SU-DHL-6 (cell line): ENCODE measurements around the gene ACLY.
"Not testable (repeated sequence)": the region's sequence is repeated elsewhere in the genome, so short reads cannot be mapped to it uniquely, and the experiment has no call there.

ENCODE experiments used
- H2AFZ ChIP-seq: fragments of 200-600 bp; sonication (generic); 2 replicates; pipeline ENCODE4 v1.6.1; 2014; ENCODE audit warnings: low read depth, mild to moderate bottlenecking, moderate library complexity, mixed read lengths, antibody characterized with exemption, low read length; ENCODE audit not compliant: severe bottlenecking
- H3F3A ChIP-seq: fragments of 200-600 bp; shearing (Covaris generic); 2 replicates; pipeline ENCODE4 v1.6.0; 2016; ENCODE audit warnings: antibody characterized with exemption, mild to moderate bottlenecking; ENCODE audit not compliant: insufficient read depth
- H3K27ac ChIP-seq: fragments of 200-600 bp; sonication (generic); 2 replicates; pipeline ENCODE4 v1.5.1; 2016; ENCODE audit warnings: low read depth, mild to moderate bottlenecking, low read length, moderate library complexity, mixed read lengths
- H3K27me3 ChIP-seq: fragments of 200-600 bp; sonication (generic), shearing (Covaris generic); 2 replicates; pipeline ENCODE4 v1.6.0; 2014; ENCODE audit warnings: mild to moderate bottlenecking, low read length
- H3K36me3 ChIP-seq: fragments of 200-600 bp; sonication (generic); 2 replicates; pipeline ENCODE4 v1.6.1; 2014; ENCODE audit warnings: mild to moderate bottlenecking, low read length, mixed read lengths
- H3K4me2 ChIP-seq: fragments of 300-600, 200-600 bp; shearing (Covaris generic), sonication (generic); 2 replicates; pipeline ENCODE4 v1.6.0; 2014; ENCODE audit warnings: low read length, low read depth, mild to moderate bottlenecking; ENCODE audit not compliant: poor library complexity, severe bottlenecking
- H3K4me3 ChIP-seq: fragments of 200-600 bp; sonication (generic); 2 replicates; pipeline ENCODE4 v1.5.1; 2014; ENCODE audit warnings: antibody characterized with exemption, low read length, mild to moderate bottlenecking, mixed read lengths; ENCODE audit not compliant: insufficient read depth, poor library complexity, severe bottlenecking
- H3K79me2 ChIP-seq: fragments of 200-600 bp; sonication (generic); 2 replicates; pipeline ENCODE4 v1.6.1; 2014; ENCODE audit warnings: mild to moderate bottlenecking, low read length, moderate library complexity; ENCODE audit not compliant: insufficient read depth
- H3K9ac ChIP-seq: fragments of 200-600 bp; sonication (generic); 2 replicates; pipeline ENCODE4 v1.7.0; 2014; ENCODE audit warnings: mild to moderate bottlenecking, low read length
- H3K9me2 ChIP-seq: fragments of 200-600 bp; sonication (generic); replicated peaks from 2 replicates; pipeline ENCODE4 v1.6.1; 2014; ENCODE audit warnings: low read length; ENCODE audit not compliant: insufficient read depth
- H3K9me3 ChIP-seq: fragments of 200-600 bp; sonication (generic); 2 replicates; pipeline ENCODE4 v1.6.1; 2014; ENCODE audit warnings: low read length, mixed read lengths; ENCODE audit not compliant: insufficient read depth
- H4K20me1 ChIP-seq: fragments of 200-600 bp; sonication (generic); 2 replicates; pipeline ENCODE4 v1.6.1; 2014; ENCODE audit warnings: low read depth, mild to moderate bottlenecking, antibody characterized with exemption, low read length, moderate library complexity, mixed read lengths
- CTCF ChIP-seq: fragments of 200-600 bp; sonication (generic); IDR thresholded peaks from one replicate; pipeline ENCODE4 v1.5.1; 2017; ENCODE audit warnings: antibody characterized with exemption, mild to moderate bottlenecking, low read length, moderate library complexity; ENCODE audit not compliant: insufficient read depth, poor library complexity, severe bottlenecking
- EZH2phosphoT487 ChIP-seq: fragments of 200-600 bp; sonication (generic), shearing (Covaris generic); conservative IDR thresholded peaks from 2 replicates; pipeline ENCODE4 v1.6.1; 2018; ENCODE audit warnings: mild to moderate bottlenecking, antibody characterized with exemption, low read length, moderate library complexity, mixed read lengths

Gene ACLY

GRCh38 chr17:41880130-41880529 is 38.6 kb downstream of the ACLY start:
- no peak overlapping the region for H3K4me3 ChIP-seq
- no peak overlapping the region for H3K27ac ChIP-seq
- no peaks in the 10 kb centered on the region for H4K20me1 ChIP-seq
- no peaks in the 10 kb centered on the region for H3K9me2 ChIP-seq
- no peak for TF ChIP-seq EZH2phosphoT487
- TF ChIP-seq CTCF = no peak
- H3K27me3 ChIP-seq = no peaks in the 10 kb centered on the region
- H2AFZ ChIP-seq = no peak overlapping the region
- H3F3A ChIP-seq = no peaks in the 10 kb centered on the region
- H3K9ac ChIP-seq = no peak overlapping the region
- H3K36me3 ChIP-seq = peaks cover 35% of the 10 kb centered on the region
- H3K9me3 ChIP-seq = no peaks in the 10 kb centered on the region
- H3K79me2 ChIP-seq = no peaks in the 10 kb centered on the region; the same call in 1 of the 2 replicates
- H3K4me2 ChIP-seq = no peak overlapping the region

GRCh38 chr17:41874293-41874670 is 44.5 kb downstream of the ACLY start:
- not testable (repeated sequence) for H3K9me2 ChIP-seq, H3K9ac ChIP-seq, H2AFZ ChIP-seq, H3F3A ChIP-seq, H4K20me1 ChIP-seq, H3K4me3 ChIP-seq, H3K27ac ChIP-seq, H3K4me2 ChIP-seq, H3K27me3 ChIP-seq, H3K9me3 ChIP-seq, H3K79me2 ChIP-seq
- peaks cover 14% of the 10 kb centered on the region for H3K36me3 ChIP-seq

- H3K9ac ChIP-seq = no peak overlapping the region
- no peak overlapping the region for H3K27ac ChIP-seq
- H3K4me3 ChIP-seq = no peak overlapping the region
- TF ChIP-seq EZH2phosphoT487 (no peak), CTCF (no peak)
- H3F3A ChIP-seq = peaks cover 6% of the 10 kb centered on the region
- peaks cover 16% of the 10 kb centered on the region for H3K36me3 ChIP-seq
- no peaks in the 10 kb centered on the region for H3K79me2 ChIP-seq
- H2AFZ ChIP-seq = no peak overlapping the region
- no peaks in the 10 kb centered on the region for H3K9me3 ChIP-seq
- H3K4me2 ChIP-seq = no peak overlapping the region
- H3K9me2 ChIP-seq = no peaks in the 10 kb centered on the region
- no peaks in the 10 kb centered on the region for H4K20me1 ChIP-seq
- no peaks in the 10 kb centered on the region for H3K27me3 ChIP-seq
Observed at GRCh38 chr17:41873559-41874292, 45.0 kb downstream of the ACLY start.

- no peak overlapping the region for H2AFZ ChIP-seq
- no peaks in the 10 kb centered on the region for H3K79me2 ChIP-seq
- H4K20me1 ChIP-seq = no peaks in the 10 kb centered on the region
- no peak overlapping the region for H3K9ac ChIP-seq
- H3K4me2 ChIP-seq = no peak overlapping the region
- peaks cover 14% of the 10 kb centered on the region; the same call in 1 of the 2 replicates for H3K36me3 ChIP-seq
- no peak overlapping the region for H3K27ac ChIP-seq
- peaks cover 19% of the 10 kb centered on the region for H3F3A ChIP-seq
- H3K9me2 ChIP-seq = no peaks in the 10 kb centered on the region
- no peaks in the 10 kb centered on the region for H3K9me3 ChIP-seq
- TF ChIP-seq CTCF (no peak), EZH2phosphoT487 (no peak)
- H3K27me3 ChIP-seq = no peaks in the 10 kb centered on the region
- no peak overlapping the region for H3K4me3 ChIP-seq
Observed at GRCh38 chr17:41871789-41872188, 47.0 kb downstream of the ACLY start.
